GM19395 (cell line): ENCODE measurements around the gene MLNR.

Source experiments
- ATAC-seq: cut with Tn5 transposase; IDR thresholded peaks from one replicate; pipeline ENCODE4 v1.9.1; 2021; ENCODE audit warnings: mild to moderate bottlenecking, moderate library complexity; ENCODE audit not compliant: unreplicated experiment

MLNR gene

DNA sequence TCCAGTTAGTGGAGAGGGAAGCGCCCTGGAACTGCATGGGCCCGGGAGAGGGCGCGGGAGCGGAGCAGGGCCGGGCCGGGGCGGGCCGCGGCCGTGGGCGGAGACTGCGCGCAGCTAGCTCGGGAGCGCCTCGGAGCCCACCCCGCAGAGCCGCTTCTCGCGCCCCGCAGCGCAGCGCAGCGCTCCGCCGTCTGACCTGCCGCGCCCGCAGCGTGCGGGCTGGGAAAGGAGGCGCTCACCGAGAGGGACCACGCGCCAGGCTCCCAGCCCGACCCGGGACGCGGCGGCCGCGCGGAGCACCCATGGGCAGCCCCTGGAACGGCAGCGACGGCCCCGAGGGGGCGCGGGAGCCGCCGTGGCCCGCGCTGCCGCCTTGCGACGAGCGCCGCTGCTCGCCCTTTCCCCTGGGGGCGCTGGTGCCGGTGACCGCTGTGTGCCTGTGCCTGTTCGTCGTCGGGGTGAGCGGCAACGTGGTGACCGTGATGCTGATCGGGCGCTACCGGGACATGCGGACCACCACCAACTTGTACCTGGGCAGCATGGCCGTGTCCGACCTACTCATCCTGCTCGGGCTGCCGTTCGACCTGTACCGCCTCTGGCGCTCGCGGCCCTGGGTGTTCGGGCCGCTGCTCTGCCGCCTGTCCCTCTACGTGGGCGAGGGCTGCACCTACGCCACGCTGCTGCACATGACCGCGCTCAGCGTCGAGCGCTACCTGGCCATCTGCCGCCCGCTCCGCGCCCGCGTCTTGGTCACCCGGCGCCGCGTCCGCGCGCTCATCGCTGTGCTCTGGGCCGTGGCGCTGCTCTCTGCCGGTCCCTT lies at the start of gene MLNR:
TSS of gene MLNR (plus strand) at position 303 of the 820 bp plus-strand sequence. CDS start at position 303, 0 bp downstream.
- no peak for ATAC-seq

- no peak for ATAC-seq
Measured at GRCh38 chr13:49171359-49171758, 48.8 kb upstream of the MLNR start.

DNA sequence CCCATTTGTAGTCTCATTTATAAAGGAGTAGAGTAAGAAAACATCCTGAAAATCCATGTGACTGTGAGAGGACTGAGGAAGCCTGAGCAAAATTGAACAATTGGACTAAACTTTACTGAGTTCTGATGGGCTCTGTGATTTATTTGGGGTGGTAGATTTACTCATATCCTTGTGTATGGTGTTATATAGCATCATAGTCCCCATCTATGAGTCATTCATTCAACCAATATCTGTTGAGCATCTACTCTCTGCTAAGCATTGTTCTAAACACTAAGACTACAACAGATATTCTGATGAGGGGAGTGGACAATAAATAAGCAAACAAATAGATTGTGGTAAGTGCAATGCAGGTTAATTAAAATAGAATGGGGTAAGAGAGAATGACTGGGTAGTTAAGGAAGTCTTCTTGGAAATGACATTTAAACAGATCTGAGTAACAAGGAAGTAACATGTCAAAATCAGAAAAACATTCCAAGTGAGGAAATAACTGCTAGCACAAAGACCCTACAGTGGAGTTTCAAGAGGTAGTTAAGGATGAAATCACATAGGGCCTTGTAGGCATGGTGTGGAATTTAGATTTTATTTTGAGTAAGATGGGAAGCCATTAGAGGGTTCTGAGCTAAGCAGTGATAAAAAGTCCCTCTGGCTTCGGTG lies 36.3 kb upstream of the MLNR start:
- no peak for ATAC-seq

- ATAC-seq, result no peak
Measured at GRCh38 chr13:49184621-49185020, 35.5 kb upstream of the MLNR start.

GRCh38 chr13:49185264-49185663 lies 34.9 kb upstream of the MLNR start:
- ATAC-seq, result no peak

DNA sequence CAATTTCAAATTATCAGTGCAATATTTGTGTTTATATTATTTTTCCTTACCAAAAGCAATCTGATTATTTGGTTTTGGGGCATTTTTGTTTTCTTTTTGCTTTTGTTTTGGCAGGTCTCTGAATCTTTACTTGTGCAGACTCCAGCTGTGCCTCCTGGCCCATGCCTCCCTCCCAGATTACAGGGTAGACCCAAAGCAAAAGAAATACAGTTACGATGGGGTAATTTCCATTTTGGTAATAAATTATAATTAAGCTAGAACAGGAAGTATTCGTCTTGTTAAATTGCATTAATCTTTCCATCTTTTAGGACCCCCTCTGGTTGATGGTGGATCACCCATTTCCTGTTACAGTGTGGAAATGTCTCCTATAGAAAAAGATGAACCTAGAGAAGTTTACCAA lies 29.2 kb upstream of the MLNR start:
- no peak for ATAC-seq

DNA sequence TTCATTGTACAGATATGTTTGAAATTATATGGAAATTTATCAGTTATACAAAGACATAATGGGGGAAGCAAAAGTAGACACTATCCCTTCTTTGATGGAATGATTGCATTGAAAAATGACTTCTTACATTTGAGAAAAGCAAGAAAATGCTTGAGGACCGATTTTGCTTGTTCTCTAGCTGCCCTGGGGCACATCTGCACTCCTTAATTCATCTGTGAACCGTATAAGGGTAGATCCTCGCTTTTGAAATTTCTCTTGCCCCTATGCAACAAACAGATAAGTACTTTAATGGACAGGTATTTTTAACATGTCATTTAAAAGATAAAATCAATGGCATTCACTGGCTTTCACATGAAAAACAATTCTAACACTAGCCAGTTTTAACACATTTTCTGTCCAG lies 13.5 kb upstream of the MLNR start:
- ATAC-seq, result no peak

DNA sequence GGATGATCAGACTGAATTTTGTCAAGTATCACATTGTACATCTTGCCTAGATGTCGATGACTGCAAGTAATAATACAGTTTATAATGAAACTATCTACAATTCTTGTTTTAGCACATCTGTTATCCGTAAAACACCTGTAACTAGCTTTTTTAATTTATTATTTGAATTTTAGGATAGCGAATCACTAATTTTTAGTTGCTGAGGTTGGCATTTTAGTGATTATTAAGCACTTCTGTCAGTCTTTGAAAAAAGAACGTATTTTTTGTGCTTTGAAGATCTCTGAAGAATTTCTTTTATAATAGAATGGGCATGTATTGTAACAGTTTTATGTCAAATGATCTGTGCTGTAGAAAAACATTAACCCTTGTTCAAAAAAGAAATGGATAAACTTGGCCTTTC lies 11.5 kb upstream of the MLNR start:
- no peak for ATAC-seq

GRCh38 chr13:49210114-49210513 lies 10.0 kb upstream of the MLNR start:
- ATAC-seq, result no peak

GRCh38 chr13:49210669-49211068 lies 9.5 kb upstream of the MLNR start:
- no peak for ATAC-seq

DNA sequence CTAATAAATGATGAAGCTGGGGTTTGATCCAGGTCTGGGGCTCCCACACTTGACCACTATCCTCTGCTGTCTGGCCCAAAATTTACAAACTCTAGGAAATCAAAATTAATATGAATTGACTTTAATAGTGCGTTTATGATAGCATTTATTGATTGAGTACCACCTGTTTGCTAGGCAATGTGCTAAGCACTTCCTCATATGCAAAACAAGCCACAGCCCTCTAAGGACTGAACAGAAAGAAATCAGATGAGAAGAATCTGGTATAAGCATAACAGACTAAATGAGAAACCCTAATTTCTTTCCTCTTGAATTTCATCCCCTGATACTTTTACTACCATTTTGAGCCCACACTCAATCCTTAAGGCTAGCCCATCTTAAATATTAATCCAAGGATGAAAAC lies 6.6 kb upstream of the MLNR start:
- ATAC-seq, result no peak

GRCh38 chr13:49213997-49214916 lies 5.9 kb upstream of the MLNR start:
- ATAC-seq, result no peak

DNA sequence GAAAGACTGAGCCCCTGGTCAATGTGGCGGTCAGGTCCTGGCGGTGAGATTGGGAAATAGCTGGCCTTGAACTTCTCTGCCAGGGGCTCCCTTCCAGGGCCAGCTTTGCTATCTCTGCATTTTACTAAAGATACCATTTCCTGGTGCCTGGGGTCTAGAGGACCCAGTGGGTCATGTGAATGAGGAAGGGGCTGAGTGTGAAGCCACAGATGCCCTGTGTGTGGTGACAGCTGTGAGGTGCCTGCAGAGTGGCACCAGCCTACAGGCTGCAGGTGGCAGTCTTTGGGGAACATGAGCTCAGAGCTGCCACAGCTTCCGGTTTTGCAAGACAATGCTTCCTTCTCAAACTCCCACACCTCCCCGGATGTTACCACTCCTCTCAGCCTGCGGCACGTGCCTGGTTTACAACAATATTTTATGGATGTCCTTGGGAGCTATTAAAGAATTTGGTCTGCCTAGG lies 5.2 kb upstream of the MLNR start:
- peak; percentile 60 for ATAC-seq

DNA sequence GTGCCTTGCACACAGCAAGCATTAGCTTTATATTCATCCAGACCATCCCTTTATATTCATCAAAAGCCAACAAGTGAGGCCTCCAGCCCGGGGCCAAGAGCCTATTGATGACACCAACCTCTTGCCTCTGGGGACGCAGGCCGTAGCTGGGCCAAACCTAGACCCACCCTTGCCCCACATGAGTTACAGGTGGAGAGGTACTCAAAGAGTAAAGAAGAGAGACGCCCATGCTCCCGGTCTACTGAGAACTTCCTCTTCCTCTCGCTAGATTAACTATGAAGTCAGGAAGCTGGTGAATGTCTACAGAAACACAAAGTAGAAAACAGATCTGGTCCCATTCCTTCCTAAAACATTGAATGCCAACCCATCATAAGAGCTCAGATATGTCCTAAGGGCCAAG lies 3.8 kb upstream of the MLNR start:
- no peak for ATAC-seq

DNA sequence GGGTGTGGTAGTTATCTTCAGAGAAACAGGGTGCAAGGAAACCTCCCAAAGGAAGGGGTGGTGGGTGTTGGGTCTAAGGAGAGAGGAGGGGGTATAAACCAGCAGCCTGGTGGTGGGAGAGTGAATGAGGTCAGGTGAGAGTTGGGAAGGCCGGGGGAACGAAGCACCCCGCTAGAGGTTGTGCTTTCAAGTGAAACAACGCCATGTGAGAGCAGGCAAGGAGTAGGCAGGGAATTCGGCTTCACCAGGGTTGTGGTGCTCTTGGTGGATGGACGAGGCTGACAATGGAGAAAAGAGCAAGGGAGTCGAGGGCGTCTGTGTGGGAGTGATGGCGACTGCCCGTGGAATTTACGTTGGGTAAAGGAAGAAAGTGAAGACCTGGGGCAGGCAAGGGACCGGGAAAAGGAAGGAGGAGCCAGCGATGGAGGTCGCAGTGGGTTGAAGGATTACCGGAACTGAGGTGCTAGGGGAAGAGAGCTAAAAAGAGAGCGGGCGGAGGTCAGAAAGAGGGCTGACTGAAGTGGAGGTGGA lies 2.1 kb upstream of the MLNR start:
- no peak for ATAC-seq

DNA sequence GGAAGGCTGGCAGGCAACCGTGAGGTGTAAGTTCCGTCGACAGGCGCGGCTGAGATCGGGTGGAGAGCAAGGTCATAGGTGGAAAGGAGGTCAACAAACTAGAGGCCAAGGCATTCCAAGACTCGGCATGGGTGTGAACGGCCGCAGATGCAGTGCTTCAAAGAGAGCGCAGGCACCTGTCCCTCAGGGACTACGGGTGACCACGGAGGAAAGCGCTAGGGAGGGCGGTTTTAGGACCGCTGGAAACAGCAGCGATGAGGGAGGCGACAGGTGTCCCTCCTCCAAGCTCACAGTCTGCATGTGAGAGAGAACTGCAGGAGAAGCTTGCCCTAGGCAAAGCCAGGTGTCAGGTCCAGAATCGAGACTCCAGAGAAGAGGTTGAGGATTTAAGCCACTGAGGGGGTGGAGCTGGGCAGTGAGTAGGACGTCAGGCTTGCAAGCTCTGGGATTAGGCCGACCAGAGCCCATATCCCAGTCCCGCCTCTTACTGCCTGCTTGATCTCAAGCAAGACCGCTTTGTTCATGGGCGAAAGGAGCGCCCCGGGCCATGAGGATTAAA lies 1.6 kb upstream of the MLNR start:
- no peak for ATAC-seq

DNA sequence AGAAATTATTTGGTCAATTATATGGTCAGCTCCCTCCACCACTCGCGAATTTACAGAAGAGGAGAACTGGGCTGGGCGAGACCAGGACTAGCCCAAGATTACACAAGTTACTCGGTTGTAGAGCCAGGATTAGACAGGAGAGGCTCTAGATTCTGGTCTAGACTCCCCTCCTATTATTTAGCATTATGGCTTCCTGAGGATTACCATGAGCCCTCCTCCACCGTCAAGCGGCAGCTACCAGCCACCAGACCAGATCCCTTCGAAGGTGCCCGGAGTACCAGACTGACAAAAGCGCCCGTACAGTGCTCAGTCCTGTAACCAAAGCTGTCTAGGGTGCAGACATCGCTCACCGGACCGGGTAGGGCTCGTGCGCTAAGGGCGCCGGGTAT lies 497 bp upstream of the MLNR start:
- ATAC-seq, result no peak

DNA sequence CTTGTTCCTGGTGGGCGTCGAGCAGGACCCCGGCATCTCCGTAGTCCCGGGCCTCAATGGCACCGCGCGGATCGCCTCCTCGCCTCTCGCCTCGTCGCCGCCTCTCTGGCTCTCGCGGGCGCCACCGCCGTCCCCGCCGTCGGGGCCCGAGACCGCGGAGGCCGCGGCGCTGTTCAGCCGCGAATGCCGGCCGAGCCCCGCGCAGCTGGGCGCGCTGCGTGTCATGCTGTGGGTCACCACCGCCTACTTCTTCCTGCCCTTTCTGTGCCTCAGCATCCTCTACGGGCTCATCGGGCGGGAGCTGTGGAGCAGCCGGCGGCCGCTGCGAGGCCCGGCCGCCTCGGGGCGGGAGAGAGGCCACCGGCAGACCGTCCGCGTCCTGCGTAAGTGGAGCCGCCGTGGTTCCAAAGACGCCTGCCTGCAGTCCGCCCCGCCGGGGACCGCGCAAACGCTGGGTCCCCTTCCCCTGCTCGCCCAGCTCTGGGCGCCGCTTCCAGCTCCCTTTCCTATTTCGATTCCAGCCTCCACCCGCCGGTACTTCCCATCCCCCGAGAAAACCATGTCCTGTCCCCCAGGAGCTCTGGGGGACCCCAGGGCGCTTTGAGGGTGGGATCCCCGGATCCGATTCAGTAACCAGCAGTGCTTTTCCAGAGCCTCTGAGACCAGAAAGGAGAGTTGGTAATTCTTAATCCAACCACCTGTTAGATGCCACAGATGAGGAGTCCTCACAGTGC lies 885 bp downstream of the MLNR start:
- no peak for ATAC-seq

- no peak for ATAC-seq
Measured at GRCh38 chr13:49221590-49221965, 1.4 kb downstream of the MLNR start.
